GM15510 (cell line): ENCODE measurements around the gene FOXRED2.

Experiments
- POLR2A ChIP-seq: IDR thresholded peaks from 3 replicates; pipeline ENCODE4 v1.6.1; 2011; ENCODE audit warnings: borderline replicate concordance; ENCODE audit not compliant: insufficient read length; ENCODE audit errors: extremely low read depth

FOXRED2 gene

GRCh38 chr22:36465232-36466021, 41.4 kb downstream of the FOXRED2 start:
- no peak for TF ChIP-seq POLR2A

GRCh38 chr22:36464715-36465231, 42.1 kb downstream of the FOXRED2 start:
- TF ChIP-seq POLR2A: no peak

GRCh38 chr22:36463783-36464184, 43.1 kb downstream of the FOXRED2 start:
- no peak for TF ChIP-seq POLR2A

GRCh38 chr22:36461665-36462649, 44.9 kb downstream of the FOXRED2 start:
- no peak for TF ChIP-seq POLR2A

- TF ChIP-seq POLR2A: no peak
These were observed 46.6 kb downstream of the FOXRED2 start for GRCh38 chr22:36460202-36460601.

- no peak for TF ChIP-seq POLR2A
These were observed 49.0 kb downstream of the FOXRED2 start for GRCh38 chr22:36457688-36458450.

GRCh38 chr22:36456464-36456845, 50.4 kb downstream of the FOXRED2 start:
- no peak for TF ChIP-seq POLR2A

GRCh38 chr22:36455571-36456463, 51.0 kb downstream of the FOXRED2 start:
- no peak for TF ChIP-seq POLR2A

GRCh38 chr22:36454916-36455570, 51.8 kb downstream of the FOXRED2 start:
- TF ChIP-seq POLR2A: peak; percentile 70

- TF ChIP-seq POLR2A: no peak
These were observed 52.9 kb downstream of the FOXRED2 start for GRCh38 chr22:36453855-36454378.

- TF ChIP-seq POLR2A: no peak
These were observed 54.4 kb downstream of the FOXRED2 start for GRCh38 chr22:36452250-36452977.

GRCh38 chr22:36449596-36450175, 57.2 kb downstream of the FOXRED2 start:
- TF ChIP-seq POLR2A: no peak
